ENCODE data around the gene CACNB2.
"Not testable (repeated sequence)": the region's sequence is repeated elsewhere in the genome, so short reads cannot be mapped to it uniquely, and the experiment has no call there.

CACNB2 gene

GRCh38 chr10:18155321-18155720, 15.1 kb downstream of the CACNB2 start:
- no peak overlapping the region for H3K4me3 ChIP-seq (ENCODE audit: low read length)
- TF ChIP-seq CTCF (IDR thresholded peaks at IDR 0.05; ENCODE audit: insufficient read depth, low read depth, low read length, missing control alignments), result no peak
- no peak for DNase-seq (ENCODE audit: low read depth)

GRCh38 chr10:18156797-18157196, 16.6 kb downstream of the CACNB2 start:
- DNase-seq (ENCODE audit: low read depth); H3K4me3 ChIP-seq (ENCODE audit: low read length): not testable (repeated sequence)

- H3K4me3 ChIP-seq (ENCODE audit: low read length), result no peak overlapping the region
- TF ChIP-seq CTCF (IDR thresholded peaks at IDR 0.05; ENCODE audit: insufficient read depth, low read depth, low read length, missing control alignments), result no peak
- DNase-seq (ENCODE audit: low read depth), result peak; percentile 49
These were observed 17.7 kb downstream of the CACNB2 start for GRCh38 chr10:18157881-18158280.

GRCh38 chr10:18158773-18159265, 18.6 kb downstream of the CACNB2 start:
- no peak for TF ChIP-seq CTCF (IDR thresholded peaks at IDR 0.05; ENCODE audit: insufficient read depth, low read depth, low read length, missing control alignments)
- DNase-seq (ENCODE audit: low read depth), result no peak
- H3K4me3 ChIP-seq (ENCODE audit: low read length), result no peak overlapping the region

- no peak for TF ChIP-seq CTCF (IDR thresholded peaks at IDR 0.05; ENCODE audit: insufficient read depth, low read depth, low read length, missing control alignments)
- H3K4me3 ChIP-seq (ENCODE audit: low read length), result no peak overlapping the region
- no peak for DNase-seq (ENCODE audit: low read depth)
These were observed 19.3 kb downstream of the CACNB2 start for GRCh38 chr10:18159557-18159956.

GRCh38 chr10:18162021-18162627, 21.9 kb downstream of the CACNB2 start:
- no peak for TF ChIP-seq CTCF (IDR thresholded peaks at IDR 0.05; ENCODE audit: insufficient read depth, low read depth, low read length, missing control alignments)

GRCh38 chr10:18164093-18164492, 23.9 kb downstream of the CACNB2 start:
- TF ChIP-seq CTCF (IDR thresholded peaks at IDR 0.05; ENCODE audit: insufficient read depth, low read depth, low read length, missing control alignments), result no peak
- DNase-seq (ENCODE audit: low read depth), result no peak
- H3K4me3 ChIP-seq (ENCODE audit: low read length), result no peak overlapping the region

More at GRCh38 chr10:18162021-18162627, 21.9 kb downstream of the CACNB2 start:
- DNase-seq (ENCODE audit: low read depth), result no peak
- no peak overlapping the region for H3K4me3 ChIP-seq (ENCODE audit: low read length)

Measured in epithelial cell of esophagus (primary cell).